Measurements from ENCODE around the gene RELL2. TPM values are rescaled to one million over a fixed set of nuclear protein-coding genes. Genes with fewer than 3 reads are reported as not detected.

Gene RELL2
- total and polyA plus RNA-seq, 2 experiments from 2014 or later = 16.9 to 17.3 TPM

DNA sequence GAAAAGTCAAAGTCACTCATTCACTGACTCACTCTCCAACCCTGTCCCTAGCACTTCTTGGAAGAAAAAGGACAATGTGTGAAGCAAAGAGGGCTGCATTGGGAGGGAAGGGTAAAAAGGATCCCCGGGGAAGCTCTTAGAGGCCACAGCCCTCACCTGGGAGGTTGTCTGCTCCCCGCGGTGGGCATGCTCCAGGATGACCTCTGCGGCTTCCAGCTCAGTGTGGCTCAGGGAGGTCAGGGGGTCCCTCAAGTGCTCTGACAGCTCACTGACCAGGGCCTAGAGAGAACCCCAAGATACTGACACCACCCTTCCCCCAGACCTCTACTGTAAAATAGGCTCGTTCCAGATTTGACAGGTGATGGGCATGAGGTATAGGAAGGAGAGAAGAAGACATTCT, 10.4 kb downstream of the RELL2 start:
- Histone ChIP-seq H3K9me2 (replicated peaks; ENCODE audit: insufficient read depth) (no peaks in the 10 kb centered on the region), H2AFZ (no peak overlapping the region), H3K4me1 (ENCODE audit: insufficient read depth) (peaks cover 5% of the 10 kb centered on the region), H3K36me3 (replicated peaks; ENCODE audit: insufficient read depth, low read depth) (no peaks in the 10 kb centered on the region), H3K4me2 (no peak overlapping the region), H3K27ac (no peak overlapping the region), H3K4me3 (no peak overlapping the region), H3K9me3 (ENCODE audit: low read depth) (no peaks in the 10 kb centered on the region), H3K27me3 (no peaks in the 10 kb centered on the region), H3K79me2 (no peaks in the 10 kb centered on the region), H4K20me1 (ENCODE audit: insufficient read depth, poor library complexity, severe bottlenecking) (no peaks in the 10 kb centered on the region)
- no peak for DNase-seq (ENCODE audit: low spot score)
- 97% methylated on average over 5 of the region's 5 CpGs for WGBS (ENCODE audit: low lambda C conversion rate, missing lambda C conversion rate)
- TF ChIP-seq EZH2 (IDR thresholded peaks at IDR 0.05; ENCODE audit: borderline replicate concordance) (no peak), EZH2phosphoT487 (IDR thresholded peaks at IDR 0.05; ENCODE audit: low read depth, severe bottlenecking, unreplicated experiment) (no peak)
- TF ChIP-seq, protein P1, sequence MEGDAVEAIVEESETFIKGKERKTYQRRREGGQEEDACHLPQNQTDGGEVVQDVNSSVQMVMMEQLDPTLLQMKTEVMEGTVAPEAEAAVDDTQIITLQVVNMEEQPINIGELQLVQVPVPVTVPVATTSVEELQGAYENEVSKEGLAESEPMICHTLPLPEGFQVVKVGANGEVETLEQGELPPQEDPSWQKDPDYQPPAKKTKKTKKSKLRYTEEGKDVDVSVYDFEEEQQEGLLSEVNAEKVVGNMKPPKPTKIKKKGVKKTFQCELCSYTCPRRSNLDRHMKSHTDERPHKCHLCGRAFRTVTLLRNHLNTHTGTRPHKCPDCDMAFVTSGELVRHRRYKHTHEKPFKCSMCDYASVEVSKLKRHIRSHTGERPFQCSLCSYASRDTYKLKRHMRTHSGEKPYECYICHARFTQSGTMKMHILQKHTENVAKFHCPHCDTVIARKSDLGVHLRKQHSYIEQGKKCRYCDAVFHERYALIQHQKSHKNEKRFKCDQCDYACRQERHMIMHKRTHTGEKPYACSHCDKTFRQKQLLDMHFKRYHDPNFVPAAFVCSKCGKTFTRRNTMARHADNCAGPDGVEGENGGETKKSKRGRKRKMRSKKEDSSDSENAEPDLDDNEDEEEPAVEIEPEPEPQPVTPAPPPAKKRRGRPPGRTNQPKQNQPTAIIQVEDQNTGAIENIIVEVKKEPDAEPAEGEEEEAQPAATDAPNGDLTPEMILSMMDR (IDR thresholded peaks at IDR 0.05; ENCODE audit: poor library complexity) = no peak

DNA sequence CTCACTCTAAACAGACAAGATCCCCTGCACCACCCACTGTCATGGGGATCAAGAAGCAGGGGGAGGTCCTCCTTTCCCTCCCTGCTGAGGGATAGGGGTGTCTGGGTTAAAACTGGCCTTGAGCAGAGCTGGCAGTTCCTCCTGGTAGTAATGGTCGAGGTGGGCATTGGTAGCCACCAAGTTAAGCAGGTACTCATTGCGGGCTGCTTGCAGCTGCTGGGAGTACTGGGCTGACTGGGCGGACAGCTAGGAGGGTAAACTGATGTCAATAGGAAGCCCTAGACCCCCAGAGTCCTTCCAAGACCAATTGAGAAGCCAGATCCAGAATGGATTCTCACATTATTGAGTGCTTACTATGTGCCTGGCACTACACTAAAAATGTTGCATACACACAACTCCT, 11.1 kb downstream of the RELL2 start:
- no peak for DNase-seq (ENCODE audit: low spot score)
- Histone ChIP-seq H3K27ac (no peak overlapping the region), H3K79me2 (no peaks in the 10 kb centered on the region), H3K9me3 (ENCODE audit: low read depth) (no peaks in the 10 kb centered on the region), H3K4me3 (no peak overlapping the region), H3K27me3 (no peaks in the 10 kb centered on the region), H3K36me3 (replicated peaks; ENCODE audit: insufficient read depth, low read depth) (no peaks in the 10 kb centered on the region), H3K4me2 (no peak overlapping the region), H4K20me1 (ENCODE audit: insufficient read depth, poor library complexity, severe bottlenecking) (no peaks in the 10 kb centered on the region), H2AFZ (no peak overlapping the region), H3K9me2 (replicated peaks; ENCODE audit: insufficient read depth) (no peaks in the 10 kb centered on the region), H3K4me1 (ENCODE audit: insufficient read depth) (peaks cover 5% of the 10 kb centered on the region)
- whole genome bisulfite sequencing (ENCODE audit: low lambda C conversion rate, missing lambda C conversion rate) = 89% methylated on average over 3 of the region's 3 CpGs
- TF ChIP-seq EZH2 (IDR thresholded peaks at IDR 0.05; ENCODE audit: borderline replicate concordance) = no peak
- TF ChIP-seq, protein P1 (IDR thresholded peaks at IDR 0.05; ENCODE audit: poor library complexity) = no peak
- TF ChIP-seq EZH2phosphoT487 (IDR thresholded peaks at IDR 0.05; ENCODE audit: low read depth, severe bottlenecking, unreplicated experiment) = no peak

DNA sequence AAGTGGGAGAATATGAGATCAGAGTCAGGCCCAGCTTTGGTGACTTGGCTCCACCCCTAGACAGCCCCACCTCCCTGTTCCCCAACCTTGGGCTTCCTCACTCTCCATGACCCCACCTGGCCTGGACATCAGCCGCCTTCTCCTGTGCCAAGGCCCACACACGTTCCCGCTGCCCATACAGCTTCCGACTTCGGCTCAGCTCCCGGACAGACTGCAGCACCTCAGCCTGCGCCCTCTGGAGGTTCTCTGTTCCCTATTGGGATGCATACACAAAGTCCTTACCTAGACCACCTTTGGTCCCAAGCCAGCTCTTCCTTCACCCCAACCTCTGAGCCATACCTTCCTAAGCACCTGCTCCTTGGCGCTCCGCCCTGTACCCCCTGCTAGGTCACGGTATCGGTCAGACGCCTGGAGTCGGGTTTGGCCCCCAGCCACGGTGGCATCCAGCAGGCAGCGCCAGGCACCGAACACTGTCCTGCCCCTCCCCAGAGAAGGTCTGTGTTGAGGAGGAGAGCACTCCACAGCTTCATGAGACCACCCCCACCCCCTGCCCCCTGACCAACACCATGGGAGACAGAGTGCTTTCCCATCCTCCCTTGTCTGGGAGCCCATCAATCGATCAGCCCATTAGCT, 12.4 kb downstream of the RELL2 start:
- H3K4me1 ChIP-seq (ENCODE audit: insufficient read depth) = peaks cover 5% of the 10 kb centered on the region
- H3K36me3 ChIP-seq (replicated peaks; ENCODE audit: insufficient read depth, low read depth) = no peaks in the 10 kb centered on the region
- 95% methylated on average over 17 of the region's 17 CpGs for WGBS (ENCODE audit: low lambda C conversion rate, missing lambda C conversion rate)
- TF ChIP-seq EZH2phosphoT487 (IDR thresholded peaks at IDR 0.05; ENCODE audit: low read depth, severe bottlenecking, unreplicated experiment) = no peak
- TF ChIP-seq, protein P1 (IDR thresholded peaks at IDR 0.05; ENCODE audit: poor library complexity) = no peak
- no peak for TF ChIP-seq EZH2 (IDR thresholded peaks at IDR 0.05; ENCODE audit: borderline replicate concordance)
- no peaks in the 10 kb centered on the region for H4K20me1 ChIP-seq (ENCODE audit: insufficient read depth, poor library complexity, severe bottlenecking)
- no peaks in the 10 kb centered on the region for H3K9me2 ChIP-seq (replicated peaks; ENCODE audit: insufficient read depth)
- no peak overlapping the region for H3K4me3 ChIP-seq
- H3K4me2 ChIP-seq = no peak overlapping the region
- no peak overlapping the region for H3K27ac ChIP-seq
- no peaks in the 10 kb centered on the region for H3K79me2 ChIP-seq
- H2AFZ ChIP-seq = no peak overlapping the region
- H3K9me3 ChIP-seq (ENCODE audit: low read depth) = no peaks in the 10 kb centered on the region
- H3K27me3 ChIP-seq = no peaks in the 10 kb centered on the region
- DNase-seq (ENCODE audit: low spot score) = no peak

Data from hepatocyte (in vitro differentiated cells).